Prostate gland (tissue), 2 donors: ENCODE data around the gene CACNA1B. TPM values are rescaled to one million over a fixed set of nuclear protein-coding genes. Genes with fewer than 3 reads are reported as not detected.

Experiments used
- DNase-seq: peaks from one replicate; pipeline ENCODE4 v3.0.0-alpha.2; 2019; ENCODE audit warnings: low spot score
- H3K27ac ChIP-seq, 2 donors: fragments of 200-600 bp; sonication (generic); 2 replicates each; pipeline ENCODE4 v1.5.1; 2017 to 2019
- H3K27me3 ChIP-seq: fragments of 200-600 bp; sonication (generic); replicated peaks from 2 replicates; pipeline ENCODE4 v1.5.1; 2019; ENCODE audit not compliant: insufficient read depth
- H3K36me3 ChIP-seq, 2 donors: fragments of 200-600 bp; sonication (generic); 1 replicate in 1 of 2; 2 replicates in 1 of 2; pipeline versions ENCODE4 v1.5.1 to v1.8.1; 2017 to 2019
- H3K4me1 ChIP-seq: fragments of 200-600 bp; sonication (generic); replicated peaks from 2 replicates; pipeline ENCODE4 v1.5.1; 2019
- H3K4me3 ChIP-seq, 2 donors: fragments of 200-600 bp; sonication (generic); 2 replicates each; pipeline ENCODE4 v1.5.1; 2017 to 2019
- H3K9me3 ChIP-seq: fragments of 200-600 bp; sonication (generic); 2 replicates; pipeline ENCODE4 v1.5.1; 2017
- CTCF ChIP-seq, 4 experiments: fragments of 200-600 bp in 2 of 4; fragments of 450-650 bp in 2 of 4; sonication (generic) in 2 of 4; IDR thresholded peaks; 1 replicate in 3 of 4; 2 replicates in 1 of 4; pipeline ENCODE4 v1.5.1; 2016 to 2019; ENCODE audit warnings: antibody characterized with exemption in 4 of 4, mild to moderate bottlenecking in 2 of 4, moderate library complexity in 2 of 4
- POLR2A ChIP-seq: fragments of 450-650 bp; IDR thresholded peaks from one replicate; pipeline ENCODE4 v1.6.1; 2016; ENCODE audit warnings: antibody characterized with exemption, mild to moderate bottlenecking
- POLR2AphosphoS5 ChIP-seq: sonication (generic); formaldehyde crosslinking; IDR thresholded peaks from one replicate; pipeline ENCODE4 v1.6.1; 2017; ENCODE audit warnings: antibody characterized with exemption
- WGBS: methylation state at CpG from one replicate; pipeline ENCODE4 v1.1.5; 2018; 5-methylcytosine and 5-hydroxymethylcytosine counted together
- intact Hi-C: fragments of 100-400 bp; cut with DNase I; formaldehyde crosslinking; loops from one replicate; pipeline ENCODE4 v1.14.2; 2022
- total RNA-seq, 2 donors: library from RNA; depleted of rRNA; stranded (reverse); fragments of >200 nt; gene quantifications; one replicate each; pipeline ENCODE4 v1.1.0, GENCODE V29; 2016

The CACNA1B gene
- total RNA-seq, 2 donors from 2014 or later: 0.36 to 6.0 TPM

DNA sequence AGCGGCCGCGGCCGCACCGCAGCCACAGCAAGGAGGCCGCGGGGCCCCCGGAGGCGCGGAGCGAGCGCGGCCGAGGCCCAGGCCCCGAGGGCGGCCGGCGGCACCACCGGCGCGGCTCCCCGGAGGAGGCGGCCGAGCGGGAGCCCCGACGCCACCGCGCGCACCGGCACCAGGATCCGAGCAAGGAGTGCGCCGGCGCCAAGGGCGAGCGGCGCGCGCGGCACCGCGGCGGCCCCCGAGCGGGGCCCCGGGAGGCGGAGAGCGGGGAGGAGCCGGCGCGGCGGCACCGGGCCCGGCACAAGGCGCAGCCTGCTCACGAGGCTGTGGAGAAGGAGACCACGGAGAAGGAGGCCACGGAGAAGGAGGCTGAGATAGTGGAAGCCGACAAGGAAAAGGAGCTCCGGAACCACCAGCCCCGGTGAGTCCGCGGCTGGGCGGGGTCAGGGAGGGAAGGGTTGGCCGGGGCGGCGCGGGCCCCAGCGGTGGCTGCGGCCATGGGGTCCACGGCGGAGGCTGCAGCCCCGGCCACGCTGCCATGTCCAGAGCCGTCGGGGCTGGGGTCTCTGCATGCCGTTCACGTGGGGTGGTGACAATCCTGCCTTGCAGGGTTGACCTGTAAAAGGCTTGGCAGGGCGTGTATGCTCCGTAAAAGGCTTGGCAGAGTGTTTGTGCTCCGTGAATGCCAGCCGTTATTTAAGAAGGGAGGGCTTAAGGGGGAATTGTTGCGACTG is 146.0 kb downstream of the CACNA1B start:
- no peaks in the 10 kb centered on the region for H3K27me3 ChIP-seq
- no peak for TF ChIP-seq CTCF (IDR thresholded peaks at IDR 0.05)
- TF ChIP-seq POLR2A: no peak
- TF ChIP-seq POLR2AphosphoS5: no peak
- no peak overlapping the region for H3K27ac ChIP-seq
- no peaks in the 10 kb centered on the region for H3K9me3 ChIP-seq
- no peaks in the 10 kb centered on the region for H3K36me3 ChIP-seq
- DNase-seq: no peak
- intact Hi-C loops: no loop called here
- peak overlapping the region; percentile 16 to 34 for H3K4me3 ChIP-seq
- H3K4me1 ChIP-seq: no peaks in the 10 kb centered on the region
- WGBS: 3% methylated on average over 50 of the region's 84 CpGs

DNA sequence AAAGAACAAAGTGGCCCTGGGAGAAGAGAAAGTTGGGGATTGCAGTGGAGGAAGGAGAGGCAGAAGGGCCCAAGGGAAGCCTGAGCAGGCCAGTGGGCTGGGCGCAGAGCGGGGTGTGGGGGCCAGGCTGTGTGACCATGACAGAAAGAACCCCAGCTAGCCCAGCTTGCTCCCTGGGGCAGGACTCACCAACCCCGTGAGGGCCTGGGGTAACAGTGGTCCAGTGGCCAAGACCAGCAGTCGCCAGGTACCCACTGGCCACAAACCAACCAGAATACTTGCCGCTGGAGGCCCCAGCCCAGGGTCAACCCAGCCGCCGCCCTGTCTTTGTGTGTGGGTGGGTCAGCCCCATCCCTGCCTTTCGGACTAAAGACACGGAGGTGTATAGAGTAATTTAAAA is 146.5 kb downstream of the CACNA1B start:
- no peaks in the 10 kb centered on the region for H3K4me1 ChIP-seq
- 87% methylated on average over 9 of the region's 9 CpGs for WGBS
- no peak overlapping the region for H3K27ac ChIP-seq
- no peaks in the 10 kb centered on the region for H3K36me3 ChIP-seq
- no peak for TF ChIP-seq CTCF (IDR thresholded peaks at IDR 0.05)
- no peak for TF ChIP-seq POLR2AphosphoS5
- no peak for TF ChIP-seq POLR2A
- no peaks in the 10 kb centered on the region for H3K27me3 ChIP-seq
- peak overlapping the region in 1 of 2 donors; percentile 34 for H3K4me3 ChIP-seq
- no peak for DNase-seq
- no peaks in the 10 kb centered on the region for H3K9me3 ChIP-seq
- intact Hi-C loops: no loop called here

DNA sequence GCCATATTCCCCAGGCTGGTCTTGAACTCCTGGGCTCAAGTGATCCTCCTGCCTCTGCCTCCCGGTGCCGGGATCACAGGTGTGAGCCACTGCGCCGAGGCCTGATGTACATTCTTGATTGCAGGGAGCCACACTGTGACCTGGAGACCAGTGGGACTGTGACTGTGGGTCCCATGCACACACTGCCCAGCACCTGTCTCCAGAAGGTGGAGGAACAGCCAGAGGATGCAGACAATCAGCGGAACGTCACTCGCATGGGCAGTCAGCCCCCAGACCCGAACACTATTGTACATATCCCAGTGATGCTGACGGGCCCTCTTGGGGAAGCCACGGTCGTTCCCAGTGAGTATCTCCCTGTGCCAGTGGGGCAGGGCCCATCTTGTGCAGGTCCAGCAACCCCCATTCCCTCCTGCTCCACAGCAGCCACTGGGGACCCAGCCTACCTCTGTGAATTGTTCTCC is 147.3 kb downstream of the CACNA1B start:
- no peak overlapping the region for H3K4me3 ChIP-seq
- no peaks in the 10 kb centered on the region for H3K27me3 ChIP-seq
- H3K36me3 ChIP-seq: no peaks in the 10 kb centered on the region
- DNase-seq: no peak
- H3K4me1 ChIP-seq: no peaks in the 10 kb centered on the region
- H3K27ac ChIP-seq: no peak overlapping the region
- 90% methylated on average over 11 of the region's 11 CpGs for WGBS
- TF ChIP-seq POLR2A: no peak
- no peak for TF ChIP-seq CTCF (IDR thresholded peaks at IDR 0.05)
- no peak for TF ChIP-seq POLR2AphosphoS5
- intact Hi-C loops: no loop called here
- H3K9me3 ChIP-seq: no peaks in the 10 kb centered on the region

DNA sequence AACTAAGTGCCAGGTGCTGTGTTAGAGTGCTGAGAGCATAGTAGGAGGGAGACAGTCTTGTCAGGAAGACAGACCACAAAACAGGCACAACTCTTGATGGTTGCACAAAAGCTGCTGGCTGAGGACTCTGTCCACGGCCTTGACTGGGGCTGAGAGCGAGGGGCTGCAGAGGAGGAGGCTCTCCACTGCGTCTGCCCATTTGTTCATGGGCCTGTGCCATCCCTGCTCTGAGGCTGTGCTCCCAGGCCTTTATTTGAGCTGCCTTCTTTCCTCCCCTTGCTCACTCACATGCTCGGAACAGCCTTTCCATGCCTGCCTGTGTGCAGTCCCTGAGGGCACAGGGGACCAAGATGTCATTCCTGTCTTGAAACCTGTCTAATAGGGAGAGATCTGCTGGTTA is 147.8 kb downstream of the CACNA1B start:
- Histone ChIP-seq H3K36me3 (no peaks in the 10 kb centered on the region), H3K4me3 (no peak overlapping the region), H3K27ac (no peak overlapping the region), H3K9me3 (no peaks in the 10 kb centered on the region), H3K4me1 (no peaks in the 10 kb centered on the region), H3K27me3 (no peaks in the 10 kb centered on the region)
- 85% methylated on average over 4 of the region's 4 CpGs for WGBS
- TF ChIP-seq POLR2AphosphoS5 (no peak), POLR2A (no peak), CTCF (IDR thresholded peaks at IDR 0.05) (no peak)
- intact Hi-C loops: no loop called here
- no peak for DNase-seq

- TF ChIP-seq POLR2A: no peak
- TF ChIP-seq CTCF (IDR thresholded peaks at IDR 0.05): no peak
- TF ChIP-seq POLR2AphosphoS5: no peak
- WGBS: 90% methylated on average over 7 of the region's 7 CpGs
- H3K9me3 ChIP-seq: no peaks in the 10 kb centered on the region
- no peak overlapping the region for H3K27ac ChIP-seq
- no peak overlapping the region for H3K4me3 ChIP-seq
- no peaks in the 10 kb centered on the region for H3K4me1 ChIP-seq
- intact Hi-C loops: no loop called here
- no peaks in the 10 kb centered on the region for H3K36me3 ChIP-seq
- H3K27me3 ChIP-seq: no peaks in the 10 kb centered on the region
- no peak for DNase-seq
Observed at GRCh38 chr9:138025908-138026307, 148.3 kb downstream of the CACNA1B start.
